Measurements from ENCODE around the gene LRRC4C.

The LRRC4C gene

DNA sequence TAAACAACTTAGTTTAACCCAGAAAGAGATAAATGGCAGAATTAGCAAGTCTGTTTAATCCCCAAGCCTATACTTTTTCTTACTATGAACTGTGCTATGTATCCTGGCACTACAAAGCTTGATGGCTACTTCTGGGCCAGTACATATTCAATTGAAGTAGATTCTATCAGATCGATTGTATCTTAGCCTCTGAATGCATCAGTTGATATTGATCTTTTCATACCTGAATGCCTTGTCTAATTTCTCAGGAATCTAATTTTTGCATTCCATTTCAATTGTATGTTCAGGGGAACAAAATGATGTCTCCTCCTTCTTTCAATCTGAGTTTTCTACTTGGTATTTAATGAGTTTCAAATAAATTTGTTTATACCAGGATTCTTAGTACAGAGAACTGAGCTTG lies 1137.9 kb downstream of the LRRC4C start:
- TF ChIP-seq, protein P1, sequence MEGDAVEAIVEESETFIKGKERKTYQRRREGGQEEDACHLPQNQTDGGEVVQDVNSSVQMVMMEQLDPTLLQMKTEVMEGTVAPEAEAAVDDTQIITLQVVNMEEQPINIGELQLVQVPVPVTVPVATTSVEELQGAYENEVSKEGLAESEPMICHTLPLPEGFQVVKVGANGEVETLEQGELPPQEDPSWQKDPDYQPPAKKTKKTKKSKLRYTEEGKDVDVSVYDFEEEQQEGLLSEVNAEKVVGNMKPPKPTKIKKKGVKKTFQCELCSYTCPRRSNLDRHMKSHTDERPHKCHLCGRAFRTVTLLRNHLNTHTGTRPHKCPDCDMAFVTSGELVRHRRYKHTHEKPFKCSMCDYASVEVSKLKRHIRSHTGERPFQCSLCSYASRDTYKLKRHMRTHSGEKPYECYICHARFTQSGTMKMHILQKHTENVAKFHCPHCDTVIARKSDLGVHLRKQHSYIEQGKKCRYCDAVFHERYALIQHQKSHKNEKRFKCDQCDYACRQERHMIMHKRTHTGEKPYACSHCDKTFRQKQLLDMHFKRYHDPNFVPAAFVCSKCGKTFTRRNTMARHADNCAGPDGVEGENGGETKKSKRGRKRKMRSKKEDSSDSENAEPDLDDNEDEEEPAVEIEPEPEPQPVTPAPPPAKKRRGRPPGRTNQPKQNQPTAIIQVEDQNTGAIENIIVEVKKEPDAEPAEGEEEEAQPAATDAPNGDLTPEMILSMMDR (conservative IDR thresholded peaks at IDR 0.05), result no peak
- no peak overlapping the region for H3K27ac ChIP-seq

GRCh38 chr11:40316171-40316570 lies 1143.3 kb downstream of the LRRC4C start:
- TF ChIP-seq, protein P1 (conservative IDR thresholded peaks at IDR 0.05), result no peak

DNA sequence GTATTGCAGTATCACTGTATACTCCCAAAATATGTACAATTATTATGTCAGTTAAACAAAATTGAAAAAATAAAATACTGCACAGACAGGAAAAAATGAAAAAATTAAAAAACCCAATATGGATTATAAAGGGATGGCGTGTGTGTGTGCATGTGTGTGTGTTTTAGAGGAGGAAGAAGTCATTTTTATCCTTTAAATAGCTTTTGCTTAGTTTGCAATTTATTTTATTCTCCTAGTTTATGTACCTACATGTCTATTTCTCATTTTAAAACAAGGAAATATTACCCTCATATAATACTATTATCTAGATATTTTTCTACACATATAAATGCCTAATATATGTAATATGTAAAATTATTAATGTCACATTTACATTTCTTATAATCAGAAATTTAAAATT lies 1144.3 kb downstream of the LRRC4C start:
- TF ChIP-seq, protein P1 (conservative IDR thresholded peaks at IDR 0.05), result no peak

More at GRCh38 chr11:40316171-40316570, 1143.3 kb downstream of the LRRC4C start:
- H3K27ac ChIP-seq, result no peak overlapping the region

DNA sequence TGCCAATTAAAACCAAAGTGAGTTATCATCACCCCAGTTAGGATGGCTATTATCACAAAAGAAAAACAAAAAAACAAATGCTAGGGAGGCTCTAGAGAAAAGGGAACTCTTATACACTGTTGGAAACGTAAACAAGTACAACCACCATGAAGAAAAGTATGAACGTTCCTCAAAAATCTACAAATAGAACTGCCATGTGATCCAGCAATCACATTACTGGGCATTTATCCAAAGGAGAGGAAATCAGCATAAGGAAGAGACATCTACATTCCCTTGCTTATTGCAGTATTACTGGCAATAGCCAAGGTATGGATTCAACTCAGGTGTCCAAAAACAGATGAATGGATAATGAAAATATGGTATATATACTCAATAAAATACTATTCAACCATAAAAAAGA lies 1145.1 kb downstream of the LRRC4C start:
- TF ChIP-seq, protein P1 (conservative IDR thresholded peaks at IDR 0.05), result no peak
- H3K27ac ChIP-seq, result no peak overlapping the region

More for the DNA sequence above, 1144.3 kb downstream of the LRRC4C start:
- H3K27ac ChIP-seq, result no peak overlapping the region

DNA sequence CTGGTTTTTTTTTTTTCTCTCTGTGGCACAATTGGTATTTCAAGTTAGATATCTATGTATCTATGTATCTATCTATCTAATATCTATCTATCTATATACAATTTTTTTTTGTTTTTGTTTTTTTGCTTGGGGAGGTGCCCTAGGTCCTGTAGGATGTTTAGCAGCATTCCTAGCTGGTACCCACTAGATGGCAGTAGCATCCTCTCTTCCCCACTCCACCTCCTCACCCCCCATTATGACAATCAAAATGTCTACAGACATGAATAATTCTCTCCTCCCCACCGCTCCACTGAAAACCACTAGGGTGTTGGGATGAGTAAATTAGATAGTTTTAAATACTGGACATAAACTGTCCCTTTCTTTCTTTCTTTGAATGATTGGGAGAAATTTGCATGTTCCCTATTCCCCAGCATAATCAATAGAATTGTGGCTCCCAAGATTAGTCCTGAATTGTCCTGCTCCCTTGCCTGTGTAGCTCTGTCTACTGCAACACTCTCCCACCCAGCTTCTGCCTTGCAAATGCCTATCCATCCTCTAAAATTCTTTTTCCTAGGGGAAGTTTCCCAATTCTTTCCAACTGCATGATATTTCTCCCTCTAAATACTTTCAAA lies 1152.4 kb downstream of the LRRC4C start:
- no peak overlapping the region for H3K27ac ChIP-seq
- TF ChIP-seq, protein P1 (conservative IDR thresholded peaks at IDR 0.05), result peak; percentile 87

DNA sequence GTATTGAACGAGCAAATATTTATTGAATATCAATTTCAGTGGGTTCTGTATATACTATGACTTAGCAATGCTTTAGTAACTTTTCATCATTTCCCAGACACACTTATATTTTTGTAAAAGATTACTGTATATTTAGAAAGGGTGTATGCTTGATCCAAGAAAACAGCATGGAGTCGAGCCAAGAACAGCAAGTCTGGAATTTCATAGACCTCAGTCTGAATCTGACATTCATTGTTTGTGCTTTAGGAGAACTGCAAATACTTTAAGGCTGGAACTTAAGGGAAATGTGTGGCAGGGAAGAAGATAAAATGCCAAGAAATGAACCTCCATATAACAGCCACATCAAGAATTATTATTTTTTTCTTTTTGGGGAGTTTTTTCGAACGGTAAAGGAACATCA lies 1156.8 kb downstream of the LRRC4C start:
- TF ChIP-seq, protein P1 (conservative IDR thresholded peaks at IDR 0.05), result no peak
- no peak overlapping the region for H3K27ac ChIP-seq

DNA sequence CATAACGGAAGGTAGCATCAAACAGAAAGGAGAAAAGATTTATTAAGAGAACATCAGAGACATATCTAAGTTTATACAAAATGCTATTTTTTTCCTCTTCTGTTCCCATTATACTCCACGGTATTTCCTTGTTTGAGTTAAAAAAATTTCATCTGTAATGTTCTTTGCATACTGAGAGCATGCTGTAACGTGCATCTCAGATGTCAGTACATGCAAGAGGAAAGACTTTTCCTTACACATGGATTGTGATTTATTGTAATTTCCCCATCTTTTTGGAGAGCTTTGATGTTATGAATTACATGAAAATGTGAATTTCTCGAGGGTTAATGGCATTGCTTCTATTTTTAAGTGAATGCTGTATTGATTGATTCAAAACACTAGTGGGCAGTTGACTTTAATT lies 1164.0 kb downstream of the LRRC4C start:
- TF ChIP-seq, protein P1 (conservative IDR thresholded peaks at IDR 0.05), result no peak
- H3K27ac ChIP-seq, result no peak overlapping the region
